ENCODE measurements around the gene PSAPL1. TPM values are rescaled to one million over a fixed set of nuclear protein-coding genes. Genes with fewer than 3 reads are reported as not detected.

Gene PSAPL1
- total and polyA plus RNA-seq, 2 experiments from 2014 or later = not detected

DNA sequence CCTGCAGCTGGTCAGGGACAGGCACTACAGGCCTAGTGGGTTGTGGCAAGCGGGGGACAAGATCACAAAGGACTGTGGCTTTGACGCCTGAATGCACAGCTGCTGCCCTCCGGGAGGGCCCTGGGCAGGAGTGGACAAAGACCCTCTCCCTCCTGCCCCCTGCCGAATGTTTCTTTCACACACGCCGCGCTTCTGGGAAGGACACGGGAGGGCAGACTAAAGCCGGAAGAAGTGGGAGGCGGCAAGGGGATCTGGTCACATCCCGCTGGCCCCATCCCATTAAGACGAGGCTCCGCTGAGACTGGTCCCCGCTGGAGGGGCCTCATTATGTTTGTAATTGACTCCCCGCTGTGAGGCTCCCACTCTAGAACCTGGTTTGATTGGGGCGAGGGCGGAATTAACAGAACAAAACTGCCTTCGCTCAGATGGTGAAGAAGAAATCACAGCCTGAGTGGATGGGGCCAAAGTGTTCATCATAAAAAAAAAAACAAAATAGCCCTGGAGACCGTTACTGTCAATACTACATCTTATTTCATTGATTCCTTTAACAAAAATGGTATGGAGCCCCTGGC is 37.8 kb upstream of the PSAPL1 start:
- Histone ChIP-seq H4K20me1 (ENCODE audit: insufficient read depth) (no peaks in the 10 kb centered on the region), H3F3A (ENCODE audit: insufficient read depth) (no peaks in the 10 kb centered on the region), H3K9me3 (ENCODE audit: low read depth) (no peaks in the 10 kb centered on the region), H3K4me2 (ENCODE audit: unreplicated experiment) (no peak overlapping the region), H3K27ac (no peak overlapping the region), H3K27me3 (replicated peaks; ENCODE audit: insufficient read depth) (peaks cover 9% of the 10 kb centered on the region; the same call in 1 of the 2 replicates), H3K4me1 (ENCODE audit: insufficient read depth) (no peaks in the 10 kb centered on the region), H3K36me3 (ENCODE audit: low read depth) (no peaks in the 10 kb centered on the region), H2AFZ (no peak overlapping the region), H3K9me2 (ENCODE audit: insufficient read depth) (no peaks in the 10 kb centered on the region), H3K4me3 (no peak overlapping the region), H3K9ac (no peak overlapping the region), H3K79me2 (ENCODE audit: insufficient read depth) (no peaks in the 10 kb centered on the region)
- 69 to 73% methylated on average over 19 of the region's 19 CpGs for WGBS, 2 experiments (ENCODE audit: low coverage in 1 of 2, low lambda C conversion rate in 2 of 2, missing lambda C conversion rate in 2 of 2)
- no peak for DNase-seq
- in situ Hi-C loops (cut with MboI) = no loop called here
- no peak for TF ChIP-seq EZH2phosphoT487 (IDR thresholded peaks at IDR 0.05; ENCODE audit: insufficient read depth, low read depth)
- TF ChIP-seq EZH2 (IDR thresholded peaks at IDR 0.05; ENCODE audit: insufficient read depth, poor library complexity, severe bottlenecking) = no peak

GRCh38 chr4:7470522-7471128 is 35.9 kb upstream of the PSAPL1 start:
- no peak overlapping the region for H2AFZ ChIP-seq
- no peak overlapping the region for H3K4me3 ChIP-seq
- H3K9me2 ChIP-seq (ENCODE audit: insufficient read depth) = no peaks in the 10 kb centered on the region
- no peaks in the 10 kb centered on the region for H3K36me3 ChIP-seq (ENCODE audit: low read depth)
- no peaks in the 10 kb centered on the region for H4K20me1 ChIP-seq (ENCODE audit: insufficient read depth)
- H3K4me2 ChIP-seq (ENCODE audit: unreplicated experiment) = no peak overlapping the region
- TF ChIP-seq EZH2 (IDR thresholded peaks at IDR 0.05; ENCODE audit: insufficient read depth, poor library complexity, severe bottlenecking) (no peak), EZH2phosphoT487 (IDR thresholded peaks at IDR 0.05; ENCODE audit: insufficient read depth, low read depth) (no peak)
- in situ Hi-C loops (cut with MboI) = no loop called here
- H3K79me2 ChIP-seq (ENCODE audit: insufficient read depth) = no peaks in the 10 kb centered on the region
- H3K27ac ChIP-seq = no peak overlapping the region
- no peaks in the 10 kb centered on the region for H3K4me1 ChIP-seq (ENCODE audit: insufficient read depth)
- H3K9me3 ChIP-seq (ENCODE audit: low read depth) = no peaks in the 10 kb centered on the region
- no peak overlapping the region for H3K9ac ChIP-seq
- 39 to 44% methylated on average over 8 of the region's 8 CpGs for WGBS, 2 experiments (ENCODE audit: low coverage in 1 of 2, low lambda C conversion rate in 2 of 2, missing lambda C conversion rate in 2 of 2)
- peaks cover 9% of the 10 kb centered on the region; the same call in 1 of the 2 replicates for H3K27me3 ChIP-seq (replicated peaks; ENCODE audit: insufficient read depth)
- H3F3A ChIP-seq (ENCODE audit: insufficient read depth) = no peaks in the 10 kb centered on the region
- no peak for DNase-seq

DNA sequence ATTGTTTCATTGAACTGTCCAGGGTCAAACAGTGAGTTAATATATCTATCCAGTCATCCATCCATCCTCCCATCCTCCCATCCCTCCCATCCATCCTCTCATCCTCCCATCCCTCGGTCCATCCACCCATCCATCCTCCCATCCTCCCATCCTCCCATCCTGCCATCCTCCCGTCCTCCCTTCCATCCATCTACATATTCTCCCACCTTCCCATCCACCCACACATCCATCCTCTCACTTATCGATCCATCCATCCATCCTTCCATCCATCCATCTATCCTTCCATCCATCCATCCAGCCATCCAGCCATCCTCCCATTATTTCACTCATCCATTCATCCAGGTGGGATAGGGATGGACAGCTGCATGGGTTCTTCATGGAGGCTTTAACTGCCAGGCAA is 35.4 kb upstream of the PSAPL1 start:
- TF ChIP-seq EZH2 (IDR thresholded peaks at IDR 0.05; ENCODE audit: insufficient read depth, poor library complexity, severe bottlenecking) = no peak
- no peak for TF ChIP-seq EZH2phosphoT487 (IDR thresholded peaks at IDR 0.05; ENCODE audit: insufficient read depth, low read depth)
- in situ Hi-C loops (cut with MboI) = no loop called here

DNA sequence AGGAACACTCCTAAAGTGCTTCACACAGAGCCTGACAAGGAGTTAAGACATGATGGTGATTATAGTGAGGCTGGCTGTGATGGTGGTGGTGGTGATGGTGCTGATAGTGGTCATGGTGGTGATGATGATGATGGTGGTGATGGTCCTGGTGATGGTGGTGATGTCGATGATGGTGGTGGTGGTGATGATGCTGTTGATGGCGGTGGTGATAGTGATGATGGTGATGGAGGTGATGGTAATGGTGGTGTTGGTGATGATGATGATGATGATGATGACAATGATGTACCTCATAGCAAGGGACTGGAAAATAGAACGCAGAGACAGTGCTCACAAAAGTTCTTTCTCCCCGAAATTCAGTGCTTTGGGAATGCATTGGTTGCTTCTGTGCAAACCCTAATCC is 34.3 kb upstream of the PSAPL1 start:
- H2AFZ ChIP-seq = no peak overlapping the region
- H3K9me3 ChIP-seq (ENCODE audit: low read depth) = no peaks in the 10 kb centered on the region
- no peaks in the 10 kb centered on the region for H3K79me2 ChIP-seq (ENCODE audit: insufficient read depth)
- H3K27ac ChIP-seq = no peak overlapping the region
- in situ Hi-C loops (cut with MboI) = no loop called here
- no peak for TF ChIP-seq EZH2 (IDR thresholded peaks at IDR 0.05; ENCODE audit: insufficient read depth, poor library complexity, severe bottlenecking)
- no peak for TF ChIP-seq EZH2phosphoT487 (IDR thresholded peaks at IDR 0.05; ENCODE audit: insufficient read depth, low read depth)
- H3K4me2 ChIP-seq (ENCODE audit: unreplicated experiment) = no peak overlapping the region
- H3K4me3 ChIP-seq = no peak overlapping the region
- no peaks in the 10 kb centered on the region for H4K20me1 ChIP-seq (ENCODE audit: insufficient read depth)
- WGBS, 2 experiments (ENCODE audit: low coverage in 1 of 2, low lambda C conversion rate in 2 of 2, missing lambda C conversion rate in 2 of 2) = 39 to 48% methylated on average over 4 of the region's 4 CpGs
- peaks cover 9% of the 10 kb centered on the region; the same call in 1 of the 2 replicates for H3K27me3 ChIP-seq (replicated peaks; ENCODE audit: insufficient read depth)
- H3K9me2 ChIP-seq (ENCODE audit: insufficient read depth) = no peaks in the 10 kb centered on the region
- H3K9ac ChIP-seq = no peak overlapping the region
- H3K36me3 ChIP-seq (ENCODE audit: low read depth) = no peaks in the 10 kb centered on the region
- H3K4me1 ChIP-seq (ENCODE audit: insufficient read depth) = no peaks in the 10 kb centered on the region
- no peak for DNase-seq
- H3F3A ChIP-seq (ENCODE audit: insufficient read depth) = no peaks in the 10 kb centered on the region

More for the DNA sequence above, 35.4 kb upstream of the PSAPL1 start:
- no peaks in the 10 kb centered on the region for H3F3A ChIP-seq (ENCODE audit: insufficient read depth)
- 9 to 34% methylated on average over 2 to 3 of the region's 3 CpGs for WGBS, 2 experiments (ENCODE audit: low coverage in 1 of 2, low lambda C conversion rate in 2 of 2, missing lambda C conversion rate in 2 of 2)
- H3K4me1 ChIP-seq (ENCODE audit: insufficient read depth) = no peaks in the 10 kb centered on the region
- H3K27me3 ChIP-seq (replicated peaks; ENCODE audit: insufficient read depth) = peaks cover 9% of the 10 kb centered on the region; the same call in 1 of the 2 replicates
- no peak for DNase-seq
- H3K4me2 ChIP-seq (ENCODE audit: unreplicated experiment) = no peak overlapping the region
- H3K4me3 ChIP-seq = no peak overlapping the region
- H3K36me3 ChIP-seq (ENCODE audit: low read depth) = no peaks in the 10 kb centered on the region
- no peak overlapping the region for H3K9ac ChIP-seq
- no peak overlapping the region for H2AFZ ChIP-seq
- H3K9me2 ChIP-seq (ENCODE audit: insufficient read depth) = no peaks in the 10 kb centered on the region
- no peaks in the 10 kb centered on the region for H3K9me3 ChIP-seq (ENCODE audit: low read depth)
- no peaks in the 10 kb centered on the region for H3K79me2 ChIP-seq (ENCODE audit: insufficient read depth)
- H4K20me1 ChIP-seq (ENCODE audit: insufficient read depth) = no peaks in the 10 kb centered on the region
- H3K27ac ChIP-seq = no peak overlapping the region
